Measurements from ENCODE around the gene TOB2.

Gene TOB2, protein sequence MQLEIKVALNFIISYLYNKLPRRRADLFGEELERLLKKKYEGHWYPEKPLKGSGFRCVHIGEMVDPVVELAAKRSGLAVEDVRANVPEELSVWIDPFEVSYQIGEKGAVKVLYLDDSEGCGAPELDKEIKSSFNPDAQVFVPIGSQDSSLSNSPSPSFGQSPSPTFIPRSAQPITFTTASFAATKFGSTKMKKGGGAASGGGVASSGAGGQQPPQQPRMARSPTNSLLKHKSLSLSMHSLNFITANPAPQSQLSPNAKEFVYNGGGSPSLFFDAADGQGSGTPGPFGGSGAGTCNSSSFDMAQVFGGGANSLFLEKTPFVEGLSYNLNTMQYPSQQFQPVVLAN
- long read RNA-seq, donor 1, full-length matches to known transcripts, result 18 of 18 reads
- long read RNA-seq, donor 1, partial matches to known transcripts, result 0 of 18 reads
- long read RNA-seq, donor 1, other reads (novel, unspliced or antisense), result 0 of 18 reads
- long read RNA-seq, donor 2, full-length matches to known transcripts, result 12 of 12 reads
- long read RNA-seq, donor 2, partial matches to known transcripts, result 0 of 12 reads
- long read RNA-seq, donor 2, other reads (novel, unspliced or antisense), result 0 of 12 reads
- long read RNA-seq, donor 3, full-length matches to known transcripts, result 15 of 15 reads
- long read RNA-seq, donor 3, partial matches to known transcripts, result 0 of 15 reads
- long read RNA-seq, donor 3, other reads (novel, unspliced or antisense), result 0 of 15 reads
- long read RNA-seq, donor 4, full-length matches to known transcripts, result 20 of 20 reads
- long read RNA-seq, donor 4, partial matches to known transcripts, result 0 of 20 reads
- long read RNA-seq, donor 4, other reads (novel, unspliced or antisense), result 0 of 20 reads
- long read RNA-seq, donor 5, full-length matches to known transcripts, result 16 of 16 reads
- long read RNA-seq, donor 5, partial matches to known transcripts, result 0 of 16 reads
- long read RNA-seq, donor 5, other reads (novel, unspliced or antisense), result 0 of 16 reads
- long read RNA-seq, donor 6, full-length matches to known transcripts, result 13 of 36 reads
- long read RNA-seq, donor 6, partial matches to known transcripts, result 23 of 36 reads
- long read RNA-seq, donor 6, other reads (novel, unspliced or antisense), result 0 of 36 reads
- long read RNA-seq, donor 7, full-length matches to known transcripts, result 38 of 38 reads
- long read RNA-seq, donor 7, partial matches to known transcripts, result 0 of 38 reads
- long read RNA-seq, donor 7, other reads (novel, unspliced or antisense), result 0 of 38 reads
- long read RNA-seq, donor 8, full-length matches to known transcripts, result 24 of 24 reads
- long read RNA-seq, donor 8, partial matches to known transcripts, result 0 of 24 reads
- long read RNA-seq, donor 8, other reads (novel, unspliced or antisense), result 0 of 24 reads

DNA sequence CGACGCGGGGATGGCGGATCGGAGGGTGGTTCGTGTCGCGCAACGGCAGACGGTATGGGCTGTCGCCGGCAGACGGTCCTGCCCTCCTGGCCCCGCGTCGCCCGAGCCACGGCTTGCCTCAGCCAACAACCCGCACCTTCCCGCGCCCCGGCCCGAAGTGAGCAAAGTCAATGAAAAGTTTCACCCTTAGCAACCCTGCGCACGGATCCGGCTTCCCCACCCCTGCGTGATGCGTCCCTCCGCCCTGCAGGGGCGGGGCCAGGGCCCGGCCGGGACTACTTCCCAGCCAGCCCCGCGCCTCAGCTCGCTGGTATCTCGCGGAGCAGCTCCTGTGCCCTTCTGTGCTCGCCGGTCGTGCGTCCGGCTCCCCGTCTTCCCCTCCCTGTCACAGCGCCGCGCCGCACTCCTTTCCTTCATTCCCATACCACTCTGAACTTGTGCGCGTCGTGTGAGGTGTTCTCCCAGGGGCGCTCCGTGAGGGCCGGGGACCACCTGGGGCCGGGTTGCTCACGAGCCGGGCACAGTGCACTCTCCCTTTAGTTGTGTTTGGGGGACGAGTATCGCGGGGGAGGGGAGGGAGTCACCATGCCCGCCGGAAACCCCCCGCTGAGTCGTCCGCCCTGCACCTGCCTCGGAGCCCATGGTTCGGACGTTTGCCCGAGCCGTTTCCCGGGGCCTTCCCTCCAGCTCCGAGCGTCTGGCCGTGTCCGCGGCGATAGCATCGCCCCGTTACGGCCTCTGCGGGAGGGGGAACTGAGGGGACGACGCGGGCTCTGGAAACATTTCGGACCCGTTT is at the start of gene TOB2:
TOB2 (minus strand) TSS at position 163 of the 796 bp plus-strand sequence. CDS start 9,456 bp downstream, outside the sequence.
- peak; percentile 94 for DNase-seq

DNA sequence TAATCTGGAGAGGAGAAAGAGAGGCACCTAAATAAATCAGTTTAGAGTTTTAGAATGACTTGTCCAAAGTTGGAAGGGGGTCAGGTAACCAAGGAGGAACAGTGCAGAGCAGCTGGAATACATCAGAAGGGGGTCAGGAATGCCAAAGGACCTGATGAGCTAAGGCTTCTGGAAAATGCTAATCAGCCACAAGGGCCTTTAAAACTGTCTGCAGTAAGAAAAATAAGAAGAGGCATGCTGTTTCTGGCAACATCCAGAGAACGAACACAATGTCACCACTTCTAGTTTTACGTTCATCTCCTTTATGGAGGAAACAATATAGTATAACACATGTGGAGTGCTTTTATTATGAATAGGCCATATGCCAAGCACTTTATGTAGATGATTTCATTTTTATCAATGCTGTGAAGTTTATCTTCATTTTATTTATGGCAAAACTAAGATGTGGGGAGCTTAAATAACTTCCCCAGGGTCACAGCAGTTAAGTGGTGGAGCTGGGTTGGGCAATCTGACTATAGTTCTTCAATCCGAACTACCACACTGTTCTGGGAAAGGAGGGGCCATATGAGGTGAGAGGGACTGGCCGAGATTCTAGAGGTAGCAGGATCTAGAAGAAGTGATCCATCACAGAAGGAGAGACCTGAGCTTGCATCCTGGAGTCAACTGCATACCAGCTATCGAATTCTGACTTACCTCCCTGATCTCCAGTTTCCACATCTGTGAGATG is 44.9 kb upstream of the TOB2 start:
- DNase-seq, result no peak

- no peak for DNase-seq
Measured at GRCh38 chr22:41488596-41489385, 42.2 kb upstream of the TOB2 start.

GRCh38 chr22:41488076-41488475 is 41.5 kb upstream of the TOB2 start:
- no peak for DNase-seq

DNA sequence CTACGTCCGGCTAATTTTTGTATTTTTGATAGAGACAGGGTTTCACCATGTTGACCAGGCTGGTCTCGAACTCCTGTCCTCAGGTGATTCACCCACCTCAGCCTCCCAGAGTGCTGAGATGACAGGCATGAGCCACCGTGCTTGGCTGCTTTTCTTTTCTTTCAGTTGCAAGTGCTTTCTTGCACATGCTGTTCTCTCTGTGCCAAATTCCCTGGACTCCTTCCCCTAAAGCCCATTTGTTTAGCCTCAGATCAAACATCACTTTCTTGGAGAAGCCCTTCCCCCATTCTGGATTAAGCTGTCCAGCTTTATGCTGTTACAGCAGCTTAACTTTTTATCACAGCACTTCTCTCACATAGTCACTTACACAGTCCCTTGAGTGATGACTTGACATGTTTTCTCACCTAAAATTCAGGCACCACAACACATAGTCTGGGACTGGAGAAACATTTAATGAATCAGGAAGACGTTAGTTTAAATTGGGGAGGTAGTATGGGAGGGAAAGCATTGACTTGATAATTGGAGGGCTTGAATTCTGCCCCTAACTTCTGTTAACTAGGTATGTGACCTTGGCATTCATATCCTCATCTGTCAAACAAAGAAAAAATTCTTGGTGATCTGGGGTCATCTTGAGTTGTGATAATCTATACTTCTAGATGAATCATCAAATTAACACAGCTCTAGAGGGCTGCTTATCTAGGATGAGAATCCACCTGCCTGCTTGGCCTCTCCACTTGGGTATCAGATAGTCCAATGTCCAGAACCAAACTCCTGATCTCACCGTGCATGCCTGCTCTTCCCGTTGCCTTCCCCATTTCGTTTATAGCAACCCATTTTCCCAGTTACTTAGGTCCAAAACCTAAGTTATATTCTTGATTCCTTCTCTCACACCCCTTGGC is 40.7 kb upstream of the TOB2 start:
- no peak for DNase-seq

DNA sequence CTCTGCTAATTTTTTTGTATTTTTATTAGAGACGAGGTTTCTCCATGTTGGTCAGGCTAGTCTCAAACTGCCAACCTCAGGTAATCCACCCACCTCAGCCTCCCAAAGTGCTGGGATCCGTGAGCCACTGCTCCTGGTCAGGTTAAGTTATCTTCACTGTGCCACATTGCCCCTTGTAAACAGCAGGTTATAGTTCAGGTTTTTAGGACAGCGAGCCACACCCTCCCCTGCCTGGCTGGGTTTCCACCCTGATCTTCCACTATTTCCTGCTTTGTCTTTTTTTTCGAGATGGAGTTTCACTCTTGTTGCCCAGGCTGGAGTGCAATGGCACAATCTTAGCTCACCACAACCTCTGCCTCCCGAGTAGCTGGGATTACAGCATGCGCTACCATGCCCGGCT is 38.4 kb upstream of the TOB2 start:
- DNase-seq, result no peak

DNA sequence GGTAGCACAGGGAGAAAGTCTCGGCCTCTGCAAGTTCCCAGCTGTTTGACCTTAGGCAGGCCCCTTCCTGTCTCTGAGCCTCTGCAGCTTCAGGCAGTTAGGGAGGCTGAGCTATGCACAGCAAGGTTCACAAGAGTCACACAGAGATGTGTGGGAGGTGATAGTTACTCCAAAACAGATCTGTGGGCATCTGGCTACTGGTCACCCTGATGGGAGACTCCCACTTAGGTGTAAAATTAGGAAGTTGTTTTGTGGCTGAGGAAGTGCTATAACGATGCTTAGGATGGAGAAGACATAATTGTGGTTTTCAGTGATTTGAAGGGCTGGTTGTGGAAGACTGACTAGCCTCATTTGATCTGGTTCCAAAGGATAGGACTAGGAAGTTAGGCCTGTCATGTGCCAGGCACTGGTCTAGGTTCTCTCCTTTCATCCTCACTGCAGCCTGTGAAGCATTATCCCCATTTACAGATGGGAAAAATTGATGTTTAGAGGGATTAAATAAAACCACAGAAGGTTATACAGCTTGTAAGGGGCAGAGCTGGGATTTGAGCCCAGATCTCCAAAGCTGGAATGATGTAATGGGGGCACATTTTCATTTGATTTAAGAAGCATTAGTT is 35.8 kb upstream of the TOB2 start:
- no peak for DNase-seq

DNA sequence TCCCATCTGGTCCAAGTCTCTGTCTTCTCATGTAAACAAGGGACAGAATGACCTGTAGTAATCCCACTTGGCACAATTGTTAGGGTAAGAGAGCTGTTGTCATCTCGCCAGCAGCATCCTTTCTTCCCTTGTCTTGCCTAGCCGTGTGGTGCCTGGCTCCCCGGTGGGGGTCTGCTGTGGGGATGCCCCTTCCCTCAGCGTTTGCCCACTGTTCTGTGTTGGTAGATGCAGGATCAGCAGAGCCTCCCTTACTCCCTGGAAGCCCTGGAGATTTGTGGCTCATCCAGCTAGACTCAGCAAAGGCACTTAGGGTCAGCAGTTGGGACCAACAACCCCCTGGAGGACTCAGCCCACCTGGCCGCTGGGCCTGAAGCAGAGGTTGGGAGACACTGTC is 35.3 kb upstream of the TOB2 start:
- DNase-seq, result no peak

GRCh38 chr22:41481131-41481830 is 34.7 kb upstream of the TOB2 start:
- DNase-seq, result no peak

- DNase-seq, result no peak
Measured at GRCh38 chr22:41480397-41480735, 33.8 kb upstream of the TOB2 start.

- DNase-seq, result no peak
Measured at GRCh38 chr22:41479671-41480396, 33.2 kb upstream of the TOB2 start.

DNA sequence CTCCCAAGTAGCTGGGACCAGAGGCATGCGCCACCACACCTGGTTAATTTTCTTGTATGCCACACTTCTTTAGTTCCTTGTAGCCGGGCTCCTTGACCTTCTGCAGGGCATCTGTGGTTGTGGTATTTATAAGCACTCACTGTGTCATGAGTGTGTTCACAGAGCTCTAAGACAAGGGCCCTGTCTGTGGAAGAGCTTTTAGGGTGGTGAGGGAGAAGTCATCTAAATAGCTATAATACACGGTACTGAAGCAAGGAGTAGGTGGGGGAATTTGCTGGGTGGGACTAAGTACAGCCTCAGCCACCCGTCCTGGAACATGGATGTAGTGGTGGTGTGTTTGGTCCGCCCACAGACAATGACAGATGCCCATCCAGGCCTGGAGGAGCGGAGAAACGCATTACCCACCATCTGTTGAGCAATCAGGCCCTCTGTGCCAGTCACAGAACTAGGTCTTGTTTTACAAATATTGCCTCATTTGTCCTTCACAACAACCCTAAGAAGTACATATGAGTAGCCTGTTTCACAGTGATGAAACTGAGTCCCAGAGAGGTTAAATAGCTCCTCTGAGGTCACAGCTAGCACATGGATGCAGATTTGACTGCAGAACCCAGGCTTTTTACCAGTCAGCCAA is 32.4 kb upstream of the TOB2 start:
- DNase-seq, result no peak

- no peak for DNase-seq
Measured at GRCh38 chr22:41478473-41478872, 31.9 kb upstream of the TOB2 start.

DNA sequence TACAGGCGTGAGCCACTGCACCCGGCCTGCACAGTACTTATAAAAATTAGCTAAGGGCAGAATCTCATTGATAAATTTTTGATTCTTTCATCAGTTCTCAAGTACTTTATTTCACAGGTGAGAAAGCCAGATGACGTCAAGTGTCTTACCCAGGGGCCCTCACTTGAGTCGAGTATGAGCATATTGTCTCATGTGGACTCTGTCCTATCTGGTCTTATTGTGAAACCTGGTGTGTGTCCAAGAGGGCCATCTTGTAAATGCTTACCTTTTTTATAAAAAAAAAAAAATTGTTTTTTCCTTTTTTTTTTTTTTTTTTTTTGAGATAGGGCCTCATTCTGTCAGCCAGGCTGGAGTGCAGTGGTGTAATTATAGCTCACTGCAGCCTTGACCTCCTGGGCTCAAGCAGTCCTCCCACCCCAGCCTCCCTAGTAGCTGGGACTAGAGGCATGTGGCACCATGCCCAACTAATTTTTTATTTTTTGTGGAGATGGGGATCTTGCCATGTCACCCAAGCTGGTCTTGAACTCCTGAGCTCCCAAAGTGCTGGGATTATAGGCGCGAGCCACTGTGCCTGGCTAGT is 28.4 kb upstream of the TOB2 start:
- DNase-seq, result no peak

- DNase-seq, result no peak
Measured at GRCh38 chr22:41471568-41471967, 25.0 kb upstream of the TOB2 start.

DNA sequence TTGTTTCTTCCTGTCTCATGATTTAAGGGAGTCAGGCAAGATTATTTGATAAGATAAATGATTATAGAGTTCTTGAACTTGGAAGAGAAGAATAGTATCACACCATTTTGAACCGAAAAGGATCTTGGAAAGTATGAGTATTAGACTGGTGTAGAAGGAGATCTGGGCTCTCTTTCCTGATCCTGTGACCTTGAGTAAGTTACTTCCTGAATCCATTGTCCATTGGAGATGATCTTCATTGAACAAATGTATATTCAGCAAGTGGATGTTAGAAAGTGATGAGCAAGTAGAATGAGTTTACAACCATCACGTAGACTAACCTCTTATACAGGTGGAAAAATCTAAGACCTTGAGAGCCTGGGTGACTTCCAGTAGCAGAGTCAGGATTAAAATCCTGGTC is 24.3 kb upstream of the TOB2 start:
- no peak for DNase-seq
